Activated gamma-delta T cell (primary cell): ENCODE data around the gene ME3.
"Not testable (repeated sequence)": the region's sequence is repeated elsewhere in the genome, so short reads cannot be mapped to it uniquely, and the experiment has no call there.

Source experiments
- DNase-seq: peaks from one replicate; lab custom pipeline; 2025; lab: John Stamatoyannopoulos, UW

Gene ME3

DNA sequence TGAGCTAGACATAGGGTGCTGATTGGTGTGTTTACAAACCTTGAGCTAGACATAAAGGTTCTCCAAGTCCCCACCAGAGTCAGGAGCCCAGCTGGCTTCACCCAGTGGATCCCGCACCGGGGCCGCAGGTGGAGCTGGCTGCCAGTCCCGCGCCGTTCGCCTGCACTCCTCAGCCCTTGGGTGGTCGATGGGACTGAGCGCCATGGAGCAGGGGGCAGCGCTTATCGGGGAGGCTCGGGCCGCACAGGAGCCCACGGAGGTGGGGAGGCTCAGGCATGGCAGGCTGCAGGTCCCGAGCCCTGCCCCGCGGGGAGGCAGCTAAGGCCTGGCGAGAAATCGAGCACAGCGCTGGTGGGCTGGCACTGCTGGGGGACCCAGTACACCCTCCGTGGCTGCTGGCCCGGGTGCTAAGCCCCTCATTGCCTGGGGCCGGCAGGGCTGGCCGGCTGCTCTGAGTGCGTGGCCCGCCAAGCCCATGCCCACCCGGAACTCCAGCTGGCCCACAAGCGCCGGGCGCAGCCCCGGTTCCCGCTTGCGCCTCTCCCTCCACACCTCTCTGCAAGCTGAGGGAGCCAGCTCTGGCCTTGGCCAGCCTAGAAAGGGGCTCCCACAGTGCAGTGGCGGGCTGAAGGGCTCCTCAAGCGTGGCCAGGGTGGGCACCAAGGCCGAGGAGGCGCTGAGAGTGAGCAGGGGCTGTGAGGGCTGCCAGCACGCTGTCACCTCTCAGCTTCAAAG is 238.9 kb downstream of the ME3 start:
- not testable (repeated sequence) for DNase-seq

DNA sequence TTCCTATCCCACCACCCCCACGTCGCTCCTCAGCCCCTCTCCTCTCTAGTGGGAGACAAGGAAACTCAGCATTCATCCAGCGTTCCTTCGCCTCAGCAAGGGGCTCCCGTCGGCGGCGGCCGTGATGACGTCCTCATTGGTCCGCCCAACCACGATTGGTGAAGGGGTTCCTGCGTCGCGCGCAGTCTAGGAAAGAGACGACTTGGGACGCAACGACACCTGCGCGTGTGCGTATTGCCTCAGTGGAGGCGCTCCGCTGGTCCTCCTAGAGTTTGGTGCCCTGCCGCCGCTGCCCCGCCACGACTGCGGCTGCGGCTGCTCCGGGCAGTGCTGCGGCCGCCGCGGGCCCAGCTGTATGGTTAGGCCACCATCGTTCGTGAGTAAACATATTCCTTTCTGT is 241.2 kb downstream of the ME3 start:
- no peak for DNase-seq

DNA sequence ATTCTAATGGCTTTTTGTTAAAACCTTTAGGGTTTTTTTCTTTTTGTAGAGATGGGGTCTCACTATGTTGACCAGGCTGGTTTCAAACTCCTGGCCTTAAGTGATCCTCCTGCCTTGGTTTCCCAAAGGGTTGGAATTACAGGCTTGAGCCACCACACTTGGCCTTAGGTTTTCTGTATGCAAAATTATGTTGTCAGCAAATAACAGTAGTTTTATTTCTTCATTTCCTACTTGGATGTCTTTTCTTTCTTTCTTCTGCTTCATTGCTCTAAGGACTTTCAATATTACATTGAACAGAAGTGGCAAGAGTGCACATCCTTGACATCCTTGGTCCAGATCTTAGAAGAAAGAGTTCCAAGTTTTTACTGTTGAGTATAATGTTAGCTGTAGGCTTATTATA is 245.0 kb downstream of the ME3 start:
- no peak for DNase-seq

DNA sequence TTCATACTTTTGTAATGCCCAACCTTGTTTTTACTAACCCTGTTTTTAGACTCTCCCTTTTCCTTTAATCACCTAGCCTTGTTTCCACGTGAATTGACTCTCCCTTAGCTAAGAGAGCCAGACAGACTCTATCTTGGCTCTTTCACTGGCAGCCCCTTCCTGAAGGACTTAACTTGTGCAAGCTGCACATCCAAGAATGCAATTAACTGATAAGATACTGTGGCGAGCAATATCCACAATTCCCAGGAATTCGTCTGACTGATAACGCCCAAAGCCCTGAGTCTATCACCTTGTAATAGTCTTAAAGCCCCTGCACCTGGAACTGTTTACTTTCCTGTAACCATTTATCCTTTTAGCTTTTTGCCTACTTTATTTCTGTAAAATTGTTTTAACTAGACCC is 248.9 kb downstream of the ME3 start:
- not testable (repeated sequence) for DNase-seq

DNA sequence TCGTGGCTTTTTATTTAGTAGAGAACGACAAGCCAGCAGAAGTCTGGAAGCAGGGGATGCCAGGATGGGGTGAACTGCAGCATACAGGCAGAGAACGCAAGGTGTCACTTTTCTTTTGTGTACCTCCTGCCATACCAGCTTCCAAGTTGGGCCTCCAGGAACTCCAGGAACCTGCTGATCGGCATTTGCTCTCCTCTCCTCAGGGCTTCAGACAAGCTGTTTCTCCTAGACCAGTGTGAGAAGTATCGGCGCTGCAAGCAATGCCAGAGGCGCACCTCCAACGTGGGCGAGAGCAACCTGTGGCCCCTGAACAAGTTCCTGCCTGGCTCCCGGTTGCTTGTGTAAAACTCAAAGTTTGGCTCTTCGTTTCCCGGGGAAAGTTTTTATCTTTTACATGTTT is 250.0 kb downstream of the ME3 start:
- DNase-seq = no peak

DNA sequence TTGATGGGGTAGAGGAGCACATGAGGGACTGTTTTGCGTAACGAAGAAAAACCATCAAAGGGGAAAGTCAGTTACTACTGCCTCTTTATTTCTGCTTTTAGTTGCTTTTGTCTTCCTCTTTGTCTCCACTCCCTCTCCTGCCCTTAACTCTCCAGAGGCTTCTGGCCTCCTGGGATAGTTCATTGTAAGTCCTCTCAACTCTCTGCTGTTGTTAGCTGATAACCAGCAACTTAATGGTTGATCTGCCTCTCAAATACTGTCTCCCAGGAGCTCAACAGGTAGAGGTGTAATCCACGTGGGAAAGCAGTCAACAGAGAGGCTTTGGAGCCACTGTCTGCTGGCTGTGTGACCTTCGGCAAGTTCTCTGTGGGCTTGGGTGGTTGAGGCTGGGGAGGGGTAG is 250.5 kb downstream of the ME3 start:
- DNase-seq = no peak

DNA sequence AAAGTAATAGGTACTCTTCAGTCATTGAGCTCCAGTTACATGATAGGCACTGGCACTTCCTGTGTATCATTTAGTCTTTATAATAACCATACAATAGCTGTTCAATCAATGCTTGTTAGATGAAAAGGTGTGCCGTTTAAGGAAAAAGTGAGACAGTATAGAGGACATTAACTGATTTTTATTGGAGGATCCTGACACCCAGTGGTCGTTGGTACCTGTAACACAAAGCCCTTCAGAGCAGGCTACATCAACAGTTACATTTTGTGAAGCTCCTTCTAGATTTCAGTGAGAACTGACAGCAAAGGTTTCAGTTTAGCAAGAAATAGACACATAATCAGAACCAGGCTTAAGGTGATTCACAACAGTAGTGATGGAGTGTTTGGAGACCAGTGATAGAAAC is 253.5 kb downstream of the ME3 start:
- DNase-seq = no peak

DNA sequence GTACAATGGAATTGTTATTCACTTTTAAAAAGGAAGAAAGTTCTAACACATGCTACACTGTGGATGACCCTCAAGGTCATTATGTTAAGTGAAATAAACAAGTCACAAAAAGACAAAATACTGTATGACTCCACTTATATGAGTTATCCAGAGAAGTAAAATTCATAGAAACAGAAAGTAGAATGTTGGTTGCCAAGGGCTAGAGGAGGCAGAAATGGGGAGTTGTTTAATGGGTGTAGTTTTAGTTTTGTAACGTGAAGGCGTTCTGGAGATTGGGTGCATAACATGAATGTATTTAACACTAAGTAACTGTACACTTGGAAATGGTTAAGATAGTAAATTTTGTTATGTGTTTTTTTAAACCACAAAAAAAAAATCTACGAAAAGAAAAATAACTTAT is 253.9 kb downstream of the ME3 start:
- DNase-seq = no peak

DNA sequence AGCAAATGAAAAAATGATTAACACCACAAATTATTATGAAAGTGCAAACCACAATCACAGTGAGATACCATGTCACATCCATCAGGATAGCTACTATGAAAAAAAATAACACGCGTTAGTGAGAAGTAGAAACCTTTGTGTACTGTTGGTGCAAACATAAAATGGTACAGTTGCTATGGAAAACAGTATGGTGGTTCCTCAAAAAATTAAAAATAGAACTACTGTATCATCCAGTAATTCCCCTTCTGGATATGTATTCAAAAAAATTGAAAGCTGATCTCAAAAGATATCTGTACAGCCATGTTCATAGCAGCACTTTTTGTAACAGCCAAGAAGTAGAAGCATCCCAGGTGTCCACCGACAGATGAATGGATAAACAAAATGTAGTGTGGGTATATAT is 254.3 kb downstream of the ME3 start:
- DNase-seq = no peak

DNA sequence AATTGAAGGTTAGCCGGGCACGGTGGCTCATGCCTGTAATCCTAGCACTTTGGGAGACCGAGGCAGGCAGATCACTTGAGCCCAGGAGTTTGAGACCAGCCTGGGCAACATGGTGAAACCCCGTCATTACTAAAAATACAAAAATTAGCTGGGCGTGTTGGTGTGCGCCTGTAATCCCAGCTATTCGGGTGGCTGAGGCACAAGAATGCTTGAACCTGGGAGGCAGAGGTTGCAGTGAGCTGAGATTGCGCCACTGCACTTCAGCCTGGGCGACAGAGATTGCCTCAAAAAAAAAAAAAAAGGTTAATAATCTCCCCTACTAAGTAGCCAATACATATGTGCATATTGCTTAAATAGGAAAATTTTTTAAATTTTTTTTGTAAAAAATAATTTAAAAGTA is 255.5 kb downstream of the ME3 start:
- not testable (repeated sequence) for DNase-seq

DNA sequence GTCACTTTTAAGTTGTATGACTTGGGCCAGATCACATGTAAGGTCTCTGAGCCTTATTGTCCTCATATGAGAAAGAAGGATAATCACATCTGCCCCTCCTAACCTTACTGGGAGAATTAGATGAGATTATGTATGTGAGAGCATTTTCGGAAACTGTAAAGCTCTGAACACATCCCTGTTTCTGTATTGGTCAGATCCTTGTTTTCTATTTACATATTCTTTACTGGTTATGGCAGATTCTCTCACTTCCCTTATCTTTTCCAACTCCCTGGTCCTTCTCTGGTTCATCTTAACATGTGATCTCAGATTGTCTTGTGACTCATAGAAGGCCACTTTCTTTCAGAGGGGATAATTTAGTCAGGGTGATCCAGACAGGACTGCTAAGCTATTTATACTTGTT is 255.9 kb downstream of the ME3 start:
- DNase-seq = no peak

DNA sequence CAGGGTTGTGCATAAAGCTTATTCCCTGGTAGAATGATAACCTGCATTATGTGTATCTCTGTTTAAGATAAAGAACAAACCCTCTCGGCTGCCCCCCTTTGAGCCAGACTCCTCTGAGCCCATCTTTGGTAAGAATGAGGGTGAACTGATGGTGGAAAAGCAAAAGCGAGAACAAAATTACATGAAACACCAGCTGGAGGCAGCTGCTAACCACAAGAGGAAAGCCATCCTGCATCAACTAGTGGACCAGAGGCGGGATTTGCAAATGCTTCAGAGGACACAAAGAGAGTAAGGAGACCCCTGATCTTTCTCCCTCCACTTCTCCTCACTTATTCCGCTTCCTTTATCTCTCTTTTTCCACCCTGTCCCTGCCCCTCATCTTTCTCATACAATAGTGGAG is 257.4 kb downstream of the ME3 start:
- DNase-seq = no peak

DNA sequence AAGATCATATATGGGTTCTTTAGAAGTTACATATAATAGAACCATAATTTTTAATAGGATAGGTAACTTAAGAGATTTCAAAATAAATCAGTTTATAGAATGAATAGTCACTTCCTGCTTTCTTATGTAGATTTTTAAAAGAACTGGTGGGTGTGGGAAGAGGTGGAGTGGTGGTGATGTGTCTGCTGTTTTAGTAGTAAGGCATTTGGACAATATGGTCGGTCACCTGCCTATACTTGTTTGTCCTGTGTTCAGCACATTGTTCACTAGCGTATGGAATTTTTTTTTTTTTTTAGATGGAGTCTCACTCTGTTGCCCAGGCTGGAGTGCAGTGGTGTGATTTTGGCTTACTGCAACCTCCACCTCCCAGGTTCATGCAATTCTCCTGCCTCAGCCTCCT is 258.4 kb downstream of the ME3 start:
- DNase-seq = no peak

DNA sequence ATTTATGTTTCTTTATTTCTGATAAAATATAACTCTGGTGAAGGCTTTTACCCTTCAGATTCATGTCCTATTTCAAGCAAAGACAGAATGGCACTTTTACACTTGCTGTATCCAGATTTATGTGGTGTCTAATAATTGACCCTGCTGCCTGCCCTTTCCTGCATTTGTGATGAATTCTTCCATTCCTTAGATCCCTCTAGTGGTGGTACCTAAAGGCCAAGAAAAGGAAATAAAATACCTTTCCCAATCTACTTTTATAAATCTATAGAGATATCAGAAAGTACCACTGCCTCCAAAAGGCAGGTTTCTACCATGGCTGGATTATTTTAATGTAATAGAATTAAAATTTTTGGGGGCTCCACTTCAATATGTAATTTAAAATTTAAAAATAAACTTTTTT is 263.6 kb downstream of the ME3 start:
- no peak for DNase-seq

DNA sequence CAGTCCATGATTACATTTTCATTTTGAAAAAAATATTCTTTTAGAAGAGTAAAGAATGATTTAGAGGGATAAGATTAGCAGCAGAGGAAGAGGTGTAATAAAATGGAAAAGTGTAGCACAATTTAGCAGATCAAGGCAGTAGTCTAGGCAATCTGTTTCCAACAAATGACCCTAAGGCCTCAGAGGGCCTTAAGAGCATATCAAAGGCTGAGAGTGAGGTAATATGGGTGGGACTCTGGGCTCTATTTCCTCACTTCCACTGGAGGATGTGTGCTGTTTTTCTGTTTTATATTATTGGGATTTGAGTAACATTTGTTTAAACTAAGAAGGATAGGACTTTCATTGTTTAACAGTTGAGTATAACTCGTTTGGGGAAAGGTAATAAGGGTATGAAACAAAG is 269.0 kb downstream of the ME3 start:
- DNase-seq = no peak

DNA sequence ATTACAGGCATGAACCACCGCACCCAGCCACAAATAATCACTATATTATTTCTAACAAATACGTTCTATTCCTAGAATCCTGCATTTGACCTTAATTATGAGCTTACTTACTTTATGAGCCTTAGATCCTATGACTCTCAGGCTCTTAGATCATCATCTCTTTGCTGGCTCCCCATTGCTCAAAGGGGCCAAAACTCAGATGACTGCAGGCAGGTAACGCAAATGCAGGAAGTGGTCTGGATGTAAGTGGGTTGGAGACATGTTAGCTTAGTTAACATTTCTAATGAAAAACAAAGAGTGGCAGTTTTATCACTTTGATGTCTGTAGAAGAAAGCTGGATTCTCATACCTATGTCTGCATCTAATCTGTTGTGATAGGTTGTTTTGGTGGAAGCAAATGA is 274.3 kb downstream of the ME3 start:
- no peak for DNase-seq

DNA sequence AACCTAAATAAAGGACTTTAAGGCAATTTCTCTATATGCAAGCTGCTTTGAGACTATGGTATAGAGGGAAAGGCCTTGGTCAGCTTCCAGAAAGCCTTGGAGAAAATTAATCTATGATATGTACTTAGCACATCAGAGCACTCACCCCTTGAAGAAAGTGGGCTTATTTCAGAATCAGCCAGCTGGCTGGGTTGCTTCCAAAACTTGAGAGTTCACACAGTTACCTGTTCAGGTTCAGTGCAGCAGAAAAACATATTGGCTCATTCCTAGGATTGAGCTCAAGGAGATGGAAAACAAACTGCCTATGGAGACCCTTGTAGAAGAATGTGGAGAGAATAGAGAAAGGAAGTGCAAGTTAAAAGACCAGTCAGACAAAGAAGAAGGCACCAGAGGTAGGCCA is 275.1 kb downstream of the ME3 start:
- no peak for DNase-seq

DNA sequence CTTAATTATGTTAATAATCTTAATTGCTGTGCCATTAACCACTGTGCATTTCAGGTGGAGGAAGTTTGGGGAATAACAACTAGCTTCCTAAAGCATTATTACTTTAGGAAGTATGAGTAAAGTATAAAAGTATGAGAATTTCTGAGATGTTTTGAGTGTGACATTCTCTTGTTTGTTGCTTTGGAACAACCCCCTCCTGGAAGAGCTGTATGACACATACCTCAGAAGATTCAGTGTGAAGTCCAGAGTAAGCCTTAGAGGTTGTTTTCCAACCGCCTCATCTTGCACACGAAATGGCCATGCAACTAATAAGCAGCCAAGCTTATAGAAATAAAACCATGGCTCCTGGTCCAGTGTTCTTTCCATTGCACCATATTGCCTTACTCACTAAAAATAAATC is 276.0 kb downstream of the ME3 start:
- DNase-seq = no peak

DNA sequence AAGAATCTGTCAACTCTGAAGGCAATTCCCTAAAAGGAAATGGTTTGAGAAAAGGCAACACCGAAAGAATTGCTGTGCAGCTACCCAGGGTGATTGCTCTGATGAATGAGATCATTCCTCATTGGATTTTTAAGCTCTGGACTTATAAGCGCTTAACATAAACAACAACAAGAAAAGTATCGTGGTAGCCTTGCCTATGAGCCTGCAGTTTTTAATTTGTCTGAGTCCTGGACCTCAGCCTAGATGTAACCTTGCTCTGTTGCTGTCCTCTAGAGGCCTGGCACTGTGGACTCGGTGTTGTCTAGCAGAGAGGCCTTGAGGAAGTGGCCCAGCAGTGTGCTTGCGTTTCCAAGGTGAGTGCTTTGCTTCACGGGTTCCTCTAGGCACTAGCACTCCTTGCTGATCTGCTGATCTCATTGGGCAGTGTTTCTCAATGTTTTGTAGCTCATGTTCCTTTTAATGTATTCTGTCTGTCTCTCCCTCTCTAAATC is 277.3 kb downstream of the ME3 start:
- DNase-seq = no peak
